Keratinocyte (primary cell): ENCODE results near the gene RNF144B. TPM values are rescaled to one million over a fixed set of nuclear protein-coding genes. Genes with fewer than 3 reads are reported as not detected.

Experiments
- DNase-seq: peaks from one replicate; pipeline ENCODE4 v3.0.0-alpha.2; 2011; ENCODE audit warnings: low read depth, missing footprints, low spot score
- FAIRE-seq: peaks from 2 replicates; lab custom pipeline; 2011; peaks lifted over from hg19 to GRCh38; lab: Jason Lieb, UNC
- H2AFZ ChIP-seq: 2 replicates; pipeline ENCODE4 v1.6.0; 2012; ENCODE audit warnings: low read length, control low read depth, inconsistent platforms; ENCODE audit not compliant: control insufficient read depth
- H3K27ac ChIP-seq: 2 replicates; pipeline ENCODE4 v1.5.1; 2011; ENCODE audit warnings: low read length; ENCODE audit not compliant: control insufficient read depth, insufficient read depth
- H3K27me3 ChIP-seq: 3 replicates; pipeline ENCODE4 v1.6.0; 2011; ENCODE audit warnings: low read length; ENCODE audit not compliant: control insufficient read depth, insufficient read depth; ENCODE audit errors: extremely low read depth
- H3K36me3 ChIP-seq, 2 experiments: 2 replicates in 1 of 2; 3 replicates in 1 of 2; pipeline ENCODE4 v1.5.1; 2011; ENCODE audit warnings: low read length in 2 of 2, mild to moderate bottlenecking in 1 of 2; ENCODE audit not compliant: control insufficient read depth in 2 of 2, insufficient read depth in 2 of 2; ENCODE audit errors: extremely low read depth in 1 of 2
- H3K4me1 ChIP-seq: 3 replicates; pipeline ENCODE4 v1.5.1; 2011; ENCODE audit warnings: low read length; ENCODE audit not compliant: control insufficient read depth, insufficient read depth; ENCODE audit errors: extremely low read depth
- H3K4me2 ChIP-seq: 3 replicates; pipeline ENCODE4 v1.6.0; 2011; ENCODE audit warnings: low read depth, low read length; ENCODE audit not compliant: control insufficient read depth, insufficient read depth; ENCODE audit errors: extremely low read depth
- H3K4me3 ChIP-seq, 3 experiments: fragments of 200-600 bp in 1 of 3; sonication (generic) in 1 of 3; 2 replicates in 2 of 3; 3 replicates in 1 of 3; pipeline ENCODE4 v1.5.1; 2011 to 2016; ENCODE audit warnings: low read length in 3 of 3, mild to moderate bottlenecking in 3 of 3, control low read depth in 2 of 3, inconsistent platforms in 1 of 3, low read depth in 1 of 3, mixed read lengths in 1 of 3, mixed run types in 1 of 3, moderate library complexity in 1 of 3; ENCODE audit not compliant: control insufficient read depth in 2 of 3, insufficient read depth in 2 of 3; ENCODE audit errors: extremely low read depth in 1 of 3
- H3K79me2 ChIP-seq: 2 replicates; pipeline ENCODE4 v1.6.0; 2012; ENCODE audit warnings: low read length; ENCODE audit not compliant: control insufficient read depth, insufficient read depth
- H3K9ac ChIP-seq: 3 replicates; pipeline ENCODE4 v1.6.0; 2011; ENCODE audit warnings: low read length; ENCODE audit not compliant: control insufficient read depth, insufficient read depth; ENCODE audit errors: extremely low read depth
- H3K9me1 ChIP-seq: 3 replicates; pipeline ENCODE4 v1.6.0; 2011; ENCODE audit warnings: low read length; ENCODE audit not compliant: control insufficient read depth, insufficient read depth; ENCODE audit errors: extremely low read depth
- H3K9me3 ChIP-seq: 2 replicates; pipeline ENCODE4 v1.5.1; 2012; ENCODE audit warnings: low read depth, low read length; ENCODE audit not compliant: control insufficient read depth
- H4K20me1 ChIP-seq: 3 replicates; pipeline ENCODE4 v1.6.0; 2011; ENCODE audit warnings: low read length; ENCODE audit not compliant: control insufficient read depth, insufficient read depth; ENCODE audit errors: extremely low read depth
- CTCF ChIP-seq, 3 experiments: IDR thresholded peaks in 1 of 3; conservative IDR thresholded peaks in 1 of 3; optimal IDR thresholded peaks in 1 of 3; 2 replicates in 2 of 3; 3 replicates in 1 of 3; pipeline versions ENCODE3 to v1.5.1; 2011; ENCODE audit warnings: low read length in 3 of 3, mild to moderate bottlenecking in 3 of 3, moderate library complexity in 2 of 3, control low read depth in 1 of 3, inconsistent platforms in 1 of 3; ENCODE audit not compliant: insufficient read depth in 2 of 3; ENCODE audit errors: extremely low read depth in 1 of 3
- EZH2 ChIP-seq: IDR thresholded peaks from one replicate; pipeline ENCODE4 v1.6.1; 2012; ENCODE audit warnings: inconsistent platforms, mild to moderate bottlenecking, low read length, moderate library complexity
- dilution Hi-C: fragments of 300-500 bp; cut with MboI; formaldehyde crosslinking; loops from one replicate; pipeline ENCODE4 v1.7.0; 2020; ENCODE audit warnings: low sequenced_read_pairs; ENCODE audit not compliant: extremely low pct_ligation_motif_present
- polyA plus RNA-seq, 5 experiments: library from polyadenylated mRNA; depleted of rRNA in 3 of 5; stranded (reverse) in 3 of 5; stranded (forward) in 1 of 5; unstranded in 1 of 5; fragments of >200 nt; gene quantifications; 1 replicate in 1 of 5; 2 replicates in 3 of 5; 3 replicates in 1 of 5; pipeline versions ENCODE4 v1.2.1 to v1.2.3, GENCODE V29; 2011 to 2012; ENCODE audit warnings: missing spikeins in 2 of 5, low read depth in 1 of 5, low replicate concordance in 1 of 5

RNF144B gene
- polyA plus RNA-seq, 1 donor (not counting 4 experiments of a cell fraction or from before 2014, with no cell fraction given) = 9.0 TPM

- H3K36me3 ChIP-seq = no peaks in the 10 kb centered on the region
- no peak for TF ChIP-seq EZH2
- TF ChIP-seq CTCF (optimal IDR thresholded peaks at IDR 0.05 in 1 of 3, IDR thresholded peaks at IDR 0.05 in 1 of 3, conservative IDR thresholded peaks at IDR 0.05 in 1 of 3; ENCODE audit: extremely low read depth in 1 of 3, insufficient read depth in 2 of 3, low read length in 3 of 3) = no peak
- no peak overlapping the region for H3K27ac ChIP-seq
- H3K4me2 ChIP-seq = no peak overlapping the region
- H2AFZ ChIP-seq = no peak overlapping the region
- no peaks in the 10 kb centered on the region for H4K20me1 ChIP-seq
- no peak overlapping the region for H3K9ac ChIP-seq
- dilution Hi-C loops = no loop called here
- no peak overlapping the region for H3K4me3 ChIP-seq
- FAIRE-seq (no peak), DNase-seq (no peak)
- H3K9me1 ChIP-seq = no peaks in the 10 kb centered on the region
- H3K4me1 ChIP-seq = no peaks in the 10 kb centered on the region
- no peaks in the 10 kb centered on the region for H3K9me3 ChIP-seq
- H3K27me3 ChIP-seq = no peaks in the 10 kb centered on the region
- no peaks in the 10 kb centered on the region for H3K79me2 ChIP-seq
Observed at GRCh38 chr6:18368277-18369105, 18.7 kb upstream of the RNF144B start.

- no peaks in the 10 kb centered on the region for H3K4me1 ChIP-seq
- no peak for TF ChIP-seq EZH2
- TF ChIP-seq CTCF (optimal IDR thresholded peaks at IDR 0.05 in 1 of 3, IDR thresholded peaks at IDR 0.05 in 1 of 3, conservative IDR thresholded peaks at IDR 0.05 in 1 of 3; ENCODE audit: extremely low read depth in 1 of 3, insufficient read depth in 2 of 3, low read length in 3 of 3) = no peak
- no peaks in the 10 kb centered on the region for H3K27me3 ChIP-seq
- H3K9ac ChIP-seq = no peak overlapping the region
- no peaks in the 10 kb centered on the region for H3K79me2 ChIP-seq
- H3K36me3 ChIP-seq = no peaks in the 10 kb centered on the region
- H3K27ac ChIP-seq = no peak overlapping the region
- H3K9me3 ChIP-seq = no peaks in the 10 kb centered on the region
- dilution Hi-C loops = no loop called here
- FAIRE-seq = no peak
- no peaks in the 10 kb centered on the region for H4K20me1 ChIP-seq
- H3K9me1 ChIP-seq = no peaks in the 10 kb centered on the region
- no peak overlapping the region for H2AFZ ChIP-seq
- H3K4me2 ChIP-seq = no peak overlapping the region
- DNase-seq = no peak
- no peak overlapping the region for H3K4me3 ChIP-seq
Observed at GRCh38 chr6:18371010-18371409, 16.1 kb upstream of the RNF144B start.
